ENCODE measurements around the gene S100A3.
A peak's percentile ranks its signal among the peaks of the same experiment; 100 is the strongest.
"Not testable (repeated sequence)": the region's sequence is repeated elsewhere in the genome, so short reads cannot be mapped to it uniquely, and the experiment has no call there.

The S100A3 gene

DNA sequence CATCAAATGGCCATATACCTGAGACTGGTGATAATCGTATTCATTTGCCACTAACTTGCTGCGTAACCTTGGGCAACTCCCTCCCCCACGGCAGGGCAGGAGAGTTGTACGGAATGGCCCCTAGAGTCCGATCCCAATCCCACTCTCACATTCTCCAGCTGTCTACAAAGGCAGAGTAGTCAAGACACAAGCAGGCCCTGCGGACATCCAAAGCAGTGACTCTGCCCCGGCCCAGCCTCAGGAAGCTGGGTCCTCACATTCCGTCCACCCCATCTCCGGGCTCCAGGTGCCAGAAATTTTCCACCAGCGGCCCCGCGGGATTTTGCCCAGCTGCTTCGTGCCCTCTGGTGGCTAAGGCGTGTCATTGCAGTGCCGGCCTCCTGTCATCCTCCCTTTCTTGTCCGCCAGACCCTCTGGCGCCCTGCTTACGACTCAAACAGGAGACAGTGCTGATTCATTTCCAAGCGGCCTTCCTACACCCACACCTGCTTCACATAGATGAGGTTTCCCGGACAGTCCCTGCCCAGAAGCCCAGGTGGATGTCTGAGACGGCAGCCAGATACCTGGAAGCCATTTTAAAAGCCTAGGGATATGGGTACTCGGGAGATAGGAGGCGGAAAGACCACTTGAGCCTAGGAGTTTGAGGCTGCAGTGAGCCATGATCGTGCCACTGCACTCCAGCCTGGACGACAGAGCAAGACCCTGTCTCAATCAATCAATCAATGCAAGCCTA is 19.5 kb upstream of the S100A3 start:
- Histone ChIP-seq H3K9me3 (ENCODE audit: control insufficient read depth, low read length) (no peaks in the 10 kb centered on the region), H3K9ac (ENCODE audit: low read length) (peak overlapping the region; percentile 76), H3K36me3 (ENCODE audit: control insufficient read depth, insufficient read depth, low read length, severe bottlenecking) (no peaks in the 10 kb centered on the region), H3K27me3 (replicated peaks; ENCODE audit: control insufficient read depth, insufficient read depth, low read length) (no peaks in the 10 kb centered on the region), H3K4me3 (ENCODE audit: low read length) (peak overlapping the region; percentile 48), H3K4me1 (ENCODE audit: control insufficient read depth, insufficient read depth, low read length) (peaks cover 47% of the 10 kb centered on the region)
- DNase-seq (ENCODE audit: low read depth): peak; percentile 97

GRCh38 chr1:153567621-153568366 is 18.7 kb upstream of the S100A3 start:
- peak overlapping the region; percentile 76 for H3K9ac ChIP-seq (ENCODE audit: low read length)
- H3K4me3 ChIP-seq (ENCODE audit: low read length): peak overlapping the region; percentile 48
- H3K27me3 ChIP-seq (replicated peaks; ENCODE audit: control insufficient read depth, insufficient read depth, low read length): no peaks in the 10 kb centered on the region
- DNase-seq (ENCODE audit: low read depth): no peak
- H3K36me3 ChIP-seq (ENCODE audit: control insufficient read depth, insufficient read depth, low read length, severe bottlenecking): no peaks in the 10 kb centered on the region
- no peaks in the 10 kb centered on the region for H3K9me3 ChIP-seq (ENCODE audit: control insufficient read depth, low read length)
- peaks cover 40% of the 10 kb centered on the region for H3K4me1 ChIP-seq (ENCODE audit: control insufficient read depth, insufficient read depth, low read length)

DNA sequence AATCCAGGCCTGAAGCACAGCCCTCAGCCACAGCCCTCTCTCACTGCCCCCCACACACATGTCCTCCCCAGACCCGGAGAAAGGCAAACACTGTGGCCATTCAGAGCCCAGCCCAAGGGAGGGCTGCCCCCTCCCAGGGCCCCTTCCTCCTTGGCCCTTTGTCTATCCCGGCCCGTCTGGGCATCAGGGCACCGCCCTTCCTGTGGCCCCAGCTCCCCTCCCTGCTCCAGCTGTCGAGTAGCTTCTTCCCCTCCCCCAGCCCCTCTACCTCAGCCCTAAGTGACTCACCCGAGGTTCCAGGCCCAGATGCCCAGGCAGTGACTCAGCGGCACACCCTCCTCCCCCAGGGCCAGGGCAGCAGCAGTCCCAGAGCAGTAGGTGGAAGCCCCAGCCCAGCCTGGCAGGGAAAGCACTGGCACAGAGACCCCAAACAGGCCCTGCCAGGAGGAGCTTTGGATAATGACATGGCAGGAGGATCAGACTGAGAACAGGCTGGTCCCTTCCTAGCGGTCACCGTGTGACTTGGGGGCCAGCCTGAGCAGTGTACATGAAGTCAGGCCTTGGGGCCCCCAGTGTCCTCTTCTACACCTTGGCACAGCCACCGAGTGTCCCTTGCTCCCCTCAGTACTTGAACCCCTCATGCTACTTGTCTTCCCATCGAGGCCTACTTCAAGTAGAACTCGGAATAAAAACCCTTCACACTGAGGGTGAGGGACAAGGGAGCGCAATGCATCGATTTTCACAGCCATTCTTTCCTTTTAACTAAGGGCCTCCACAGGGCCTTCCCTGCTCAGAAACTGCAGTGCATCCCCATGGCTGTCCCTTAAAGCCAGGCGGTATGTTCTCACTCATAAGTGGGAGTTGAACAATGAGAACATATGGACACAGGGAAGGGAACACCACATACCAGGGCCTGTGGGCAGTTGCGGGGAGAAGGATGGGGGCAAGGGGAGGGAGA is 17.6 kb upstream of the S100A3 start:
- H3K9ac ChIP-seq (ENCODE audit: low read length): peak overlapping the region; percentile 90
- peaks cover 34% of the 10 kb centered on the region for H3K4me1 ChIP-seq (ENCODE audit: control insufficient read depth, insufficient read depth, low read length)
- H3K4me3 ChIP-seq (ENCODE audit: low read length): peak overlapping the region; percentile 67
- peak; percentile 99 for DNase-seq (ENCODE audit: low read depth)
- no peaks in the 10 kb centered on the region for H3K36me3 ChIP-seq (ENCODE audit: control insufficient read depth, insufficient read depth, low read length, severe bottlenecking)
- H3K27me3 ChIP-seq (replicated peaks; ENCODE audit: control insufficient read depth, insufficient read depth, low read length): no peaks in the 10 kb centered on the region
- H3K9me3 ChIP-seq (ENCODE audit: control insufficient read depth, low read length): no peaks in the 10 kb centered on the region

- H3K9me3 ChIP-seq (ENCODE audit: control insufficient read depth, low read length): no peaks in the 10 kb centered on the region
- no peaks in the 10 kb centered on the region for H3K27me3 ChIP-seq (replicated peaks; ENCODE audit: control insufficient read depth, insufficient read depth, low read length)
- peak within 1 kb of the TSS; percentile 90 for H3K9ac ChIP-seq (ENCODE audit: low read length)
- peak; percentile 94 for DNase-seq (ENCODE audit: low read depth)
- H3K4me1 ChIP-seq (ENCODE audit: control insufficient read depth, insufficient read depth, low read length): peaks cover 34% of the 10 kb centered on the region
- no peaks in the 10 kb centered on the region for H3K36me3 ChIP-seq (ENCODE audit: control insufficient read depth, insufficient read depth, low read length, severe bottlenecking)
- peak within 1 kb of the TSS; percentile 67 for H3K4me3 ChIP-seq (ENCODE audit: low read length)
Measured at GRCh38 chr1:153565529-153566374, 16.7 kb upstream of the S100A3 start, which contains the start of gene S100A2. Gene S100A2, minus strand, starts transcription at chr1:153565844. Its CDS starts 1,967 bp downstream, at chr1:153563877.

GRCh38 chr1:153563991-153564390 is 14.9 kb upstream of the S100A3 start:
- no peak for DNase-seq (ENCODE audit: low read depth)
- Histone ChIP-seq H3K4me1 (ENCODE audit: control insufficient read depth, insufficient read depth, low read length) (peaks cover 34% of the 10 kb centered on the region), H3K4me3 (ENCODE audit: low read length) (no peak overlapping the region), H3K9me3 (ENCODE audit: control insufficient read depth, low read length) (no peaks in the 10 kb centered on the region), H3K36me3 (ENCODE audit: control insufficient read depth, insufficient read depth, low read length, severe bottlenecking) (no peaks in the 10 kb centered on the region), H3K9ac (ENCODE audit: low read length) (no peak overlapping the region), H3K27me3 (replicated peaks; ENCODE audit: control insufficient read depth, insufficient read depth, low read length) (no peaks in the 10 kb centered on the region)

DNA sequence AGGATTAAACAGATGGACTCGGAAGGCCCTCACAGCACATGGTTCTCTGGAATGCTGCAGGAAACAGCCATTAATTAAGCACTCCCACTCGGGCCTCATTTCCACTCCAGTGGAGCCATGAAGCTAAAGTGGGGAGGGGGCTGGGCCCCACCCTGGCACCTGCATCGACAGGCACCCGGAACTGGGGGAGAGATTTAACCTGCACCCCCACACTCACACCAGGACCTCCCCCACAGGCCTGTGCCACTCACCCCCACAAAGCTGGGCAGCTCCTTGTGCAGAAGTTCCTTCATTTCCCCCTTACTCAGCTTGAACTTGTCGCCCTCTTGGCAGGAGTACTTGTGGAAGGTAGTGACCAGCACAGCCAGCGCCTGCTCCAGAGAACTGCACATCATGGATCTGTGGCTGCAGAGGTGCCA is 14.4 kb upstream of the S100A3 start:
- H3K9me3 ChIP-seq (ENCODE audit: control insufficient read depth, low read length): no peaks in the 10 kb centered on the region
- H3K4me3 ChIP-seq (ENCODE audit: low read length): no peak overlapping the region
- H3K27me3 ChIP-seq (replicated peaks; ENCODE audit: control insufficient read depth, insufficient read depth, low read length): no peaks in the 10 kb centered on the region
- no peak for DNase-seq (ENCODE audit: low read depth)
- no peaks in the 10 kb centered on the region for H3K36me3 ChIP-seq (ENCODE audit: control insufficient read depth, insufficient read depth, low read length, severe bottlenecking)
- peaks cover 30% of the 10 kb centered on the region for H3K4me1 ChIP-seq (ENCODE audit: control insufficient read depth, insufficient read depth, low read length)
- H3K9ac ChIP-seq (ENCODE audit: low read length): no peak overlapping the region

GRCh38 chr1:153562021-153562420 is 13.0 kb upstream of the S100A3 start:
- H3K36me3 ChIP-seq (ENCODE audit: control insufficient read depth, insufficient read depth, low read length, severe bottlenecking); H3K27me3 ChIP-seq (replicated peaks; ENCODE audit: control insufficient read depth, insufficient read depth, low read length); H3K4me3 ChIP-seq (ENCODE audit: low read length); H3K9me3 ChIP-seq (ENCODE audit: control insufficient read depth, low read length); H3K9ac ChIP-seq (ENCODE audit: low read length); DNase-seq (ENCODE audit: low read depth): not testable (repeated sequence)
- peaks cover 18% of the 10 kb centered on the region for H3K4me1 ChIP-seq (ENCODE audit: control insufficient read depth, insufficient read depth, low read length)

DNA sequence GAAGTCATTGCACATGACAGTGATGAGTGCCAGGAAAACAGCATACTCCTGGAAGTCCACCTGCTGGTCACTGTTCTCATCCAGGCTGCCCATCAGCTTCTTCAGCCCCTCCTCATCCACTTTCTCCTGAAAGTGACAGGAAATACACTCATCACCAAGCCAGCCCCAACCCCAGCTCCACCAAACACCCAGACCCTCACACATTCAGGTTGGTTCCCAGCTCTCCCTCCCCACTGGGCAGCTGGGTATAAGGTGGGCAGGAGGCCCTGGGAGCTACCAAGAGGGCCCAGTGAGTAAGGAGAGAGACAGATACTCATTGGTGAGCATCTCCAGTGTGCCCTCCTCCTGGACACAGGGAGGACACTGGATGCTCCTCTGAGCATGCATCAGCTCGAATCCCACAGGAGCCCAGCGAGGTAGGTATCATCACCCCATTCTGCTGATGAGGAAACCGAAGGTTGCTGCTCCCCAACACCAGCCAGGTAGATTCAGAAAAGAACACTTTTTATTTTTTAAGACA is 12.5 kb upstream of the S100A3 start:
- Histone ChIP-seq H3K27me3 (replicated peaks; ENCODE audit: control insufficient read depth, insufficient read depth, low read length) (no peaks in the 10 kb centered on the region), H3K9me3 (ENCODE audit: control insufficient read depth, low read length) (no peaks in the 10 kb centered on the region), H3K36me3 (ENCODE audit: control insufficient read depth, insufficient read depth, low read length, severe bottlenecking) (no peaks in the 10 kb centered on the region), H3K9ac (ENCODE audit: low read length) (no peak overlapping the region), H3K4me3 (ENCODE audit: low read length) (no peak overlapping the region), H3K4me1 (ENCODE audit: control insufficient read depth, insufficient read depth, low read length) (peaks cover 13% of the 10 kb centered on the region)
- no peak for DNase-seq (ENCODE audit: low read depth)

- DNase-seq (ENCODE audit: low read depth): no peak
- peaks cover 8% of the 10 kb centered on the region for H3K4me1 ChIP-seq (ENCODE audit: control insufficient read depth, insufficient read depth, low read length)
- H3K9ac ChIP-seq (ENCODE audit: low read length): no peak overlapping the region
- H3K4me3 ChIP-seq (ENCODE audit: low read length): no peak overlapping the region
- H3K9me3 ChIP-seq (ENCODE audit: control insufficient read depth, low read length): no peaks in the 10 kb centered on the region
- H3K27me3 ChIP-seq (replicated peaks; ENCODE audit: control insufficient read depth, insufficient read depth, low read length): no peaks in the 10 kb centered on the region
- no peaks in the 10 kb centered on the region for H3K36me3 ChIP-seq (ENCODE audit: control insufficient read depth, insufficient read depth, low read length, severe bottlenecking)
Measured at GRCh38 chr1:153560771-153561465, 11.9 kb upstream of the S100A3 start.

DNA sequence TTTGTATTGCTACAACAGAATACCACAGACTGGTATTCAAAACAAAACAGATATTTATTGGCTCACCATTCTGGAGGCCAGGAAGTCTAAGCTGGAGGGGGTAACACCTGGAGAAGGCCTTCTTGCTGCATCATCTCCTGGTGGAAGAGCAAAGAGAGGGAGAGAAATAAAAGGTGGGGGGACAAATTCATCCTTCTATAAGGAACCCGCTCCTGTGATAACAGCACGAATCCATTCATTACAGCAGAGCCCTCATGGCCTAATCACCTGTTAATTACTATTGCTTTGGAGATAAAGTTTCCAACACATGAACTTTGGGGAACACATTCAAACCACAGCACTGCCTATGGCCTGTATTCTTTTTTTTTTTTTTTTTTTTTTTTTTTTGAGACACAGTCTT is 11.2 kb upstream of the S100A3 start:
- no peak for DNase-seq (ENCODE audit: low read depth)
- Histone ChIP-seq H3K9me3 (ENCODE audit: control insufficient read depth, low read length) (no peaks in the 10 kb centered on the region), H3K4me1 (ENCODE audit: control insufficient read depth, insufficient read depth, low read length) (peaks cover 1% of the 10 kb centered on the region), H3K36me3 (ENCODE audit: control insufficient read depth, insufficient read depth, low read length, severe bottlenecking) (no peaks in the 10 kb centered on the region), H3K27me3 (replicated peaks; ENCODE audit: control insufficient read depth, insufficient read depth, low read length) (no peaks in the 10 kb centered on the region), H3K4me3 (ENCODE audit: low read length) (no peak overlapping the region), H3K9ac (ENCODE audit: low read length) (no peak overlapping the region)
